Fibroblast of the aortic adventitia (primary cell): ENCODE results near the gene NOS1. TPM values are rescaled to one million over a fixed set of nuclear protein-coding genes. Genes with fewer than 3 reads are reported as not detected.

Experiments used
- DNase-seq: peaks from one replicate; pipeline ENCODE4 v3.0.0-alpha.2; 2010; ENCODE audit warnings: low read depth
- H3K4me3 ChIP-seq: 2 replicates; pipeline ENCODE4 v1.5.1; 2011; ENCODE audit warnings: low read depth, mild to moderate bottlenecking, control low read depth, low read length, moderate library complexity
- total RNA-seq: library from RNA; depleted of rRNA; stranded (reverse); fragments of >200 nt; gene quantifications from 2 replicates; pipeline ENCODE4 v1.2.3, GENCODE V29; 2012; ENCODE audit warnings: low replicate concordance
- TF ChIP-seq, protein P1 (sequence below): IDR thresholded peaks from 2 replicates; pipeline ENCODE4 v1.5.1; 2011; ENCODE audit warnings: mild to moderate bottlenecking, low read length, control low read depth, inconsistent platforms; ENCODE audit not compliant: insufficient read depth

NOS1 gene
- total RNA-seq, 1 donor, result not detected

DNA sequence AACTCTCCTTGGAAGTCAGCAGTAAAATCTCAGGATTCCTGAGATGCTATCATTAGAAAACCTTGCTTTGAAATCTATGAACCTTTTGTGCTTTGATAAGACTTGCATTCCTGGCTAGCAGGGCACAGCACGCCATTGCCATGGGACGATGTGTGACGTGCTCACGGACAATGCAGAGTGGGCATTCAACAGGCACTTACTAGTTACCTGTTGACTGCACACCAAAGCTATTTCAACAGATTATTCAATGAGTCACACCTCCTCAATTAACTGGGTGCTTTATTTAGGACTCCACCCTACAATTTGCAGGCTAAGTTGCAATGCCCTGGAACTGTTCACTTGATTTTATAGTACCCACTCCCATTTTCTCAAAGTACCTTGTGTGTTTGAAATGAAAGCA lies 11.3 kb downstream of the NOS1 start:
- no peak for DNase-seq
- TF ChIP-seq, protein P1, sequence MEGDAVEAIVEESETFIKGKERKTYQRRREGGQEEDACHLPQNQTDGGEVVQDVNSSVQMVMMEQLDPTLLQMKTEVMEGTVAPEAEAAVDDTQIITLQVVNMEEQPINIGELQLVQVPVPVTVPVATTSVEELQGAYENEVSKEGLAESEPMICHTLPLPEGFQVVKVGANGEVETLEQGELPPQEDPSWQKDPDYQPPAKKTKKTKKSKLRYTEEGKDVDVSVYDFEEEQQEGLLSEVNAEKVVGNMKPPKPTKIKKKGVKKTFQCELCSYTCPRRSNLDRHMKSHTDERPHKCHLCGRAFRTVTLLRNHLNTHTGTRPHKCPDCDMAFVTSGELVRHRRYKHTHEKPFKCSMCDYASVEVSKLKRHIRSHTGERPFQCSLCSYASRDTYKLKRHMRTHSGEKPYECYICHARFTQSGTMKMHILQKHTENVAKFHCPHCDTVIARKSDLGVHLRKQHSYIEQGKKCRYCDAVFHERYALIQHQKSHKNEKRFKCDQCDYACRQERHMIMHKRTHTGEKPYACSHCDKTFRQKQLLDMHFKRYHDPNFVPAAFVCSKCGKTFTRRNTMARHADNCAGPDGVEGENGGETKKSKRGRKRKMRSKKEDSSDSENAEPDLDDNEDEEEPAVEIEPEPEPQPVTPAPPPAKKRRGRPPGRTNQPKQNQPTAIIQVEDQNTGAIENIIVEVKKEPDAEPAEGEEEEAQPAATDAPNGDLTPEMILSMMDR, result no peak

DNA sequence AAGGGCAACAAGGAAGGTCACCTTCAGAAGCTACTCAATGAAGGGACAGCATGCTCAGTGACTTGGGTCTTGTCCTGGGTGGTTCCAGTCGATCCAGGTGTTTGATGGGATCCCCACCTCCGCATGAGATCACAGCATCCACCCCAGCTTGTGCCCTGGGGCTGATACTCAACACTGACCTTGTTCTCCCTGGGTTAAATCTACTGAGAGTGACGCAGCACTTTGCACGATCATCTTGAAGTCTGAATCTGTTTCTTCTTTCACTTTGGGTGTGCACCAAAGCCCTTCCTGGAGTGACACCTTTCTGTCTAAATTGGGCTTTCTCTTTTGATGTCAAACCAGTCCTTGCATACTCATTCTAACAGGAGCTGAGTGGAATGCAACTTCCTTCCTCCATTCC lies 13.8 kb downstream of the NOS1 start:
- no peak for DNase-seq

More for the DNA sequence above, 11.3 kb downstream of the NOS1 start:
- H3K4me3 ChIP-seq, result no peak overlapping the region

DNA sequence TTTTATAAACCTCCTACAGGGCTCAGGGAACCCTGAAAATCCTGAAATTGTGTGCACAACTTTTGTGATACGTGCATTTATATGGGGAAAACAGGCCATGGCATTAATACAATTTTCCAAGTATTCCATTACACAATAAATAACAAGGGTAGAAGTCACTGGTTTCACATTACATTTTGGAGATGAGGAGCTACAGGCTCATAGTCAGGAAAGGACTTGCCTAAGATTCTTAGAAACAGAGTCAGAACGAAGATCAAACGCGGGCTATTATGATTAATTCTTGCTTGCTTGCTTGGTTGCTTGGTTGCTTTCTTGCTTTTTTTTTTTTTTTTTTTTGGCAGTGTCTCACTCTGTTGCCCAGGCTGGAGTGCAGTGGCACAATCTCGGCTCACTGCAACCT lies 16.7 kb downstream of the NOS1 start:
- H3K4me3 ChIP-seq, result no peak overlapping the region
- TF ChIP-seq, protein P1, result no peak
- no peak for DNase-seq

More for the DNA sequence above, 13.8 kb downstream of the NOS1 start:
- TF ChIP-seq, protein P1, result no peak
- H3K4me3 ChIP-seq, result no peak overlapping the region

DNA sequence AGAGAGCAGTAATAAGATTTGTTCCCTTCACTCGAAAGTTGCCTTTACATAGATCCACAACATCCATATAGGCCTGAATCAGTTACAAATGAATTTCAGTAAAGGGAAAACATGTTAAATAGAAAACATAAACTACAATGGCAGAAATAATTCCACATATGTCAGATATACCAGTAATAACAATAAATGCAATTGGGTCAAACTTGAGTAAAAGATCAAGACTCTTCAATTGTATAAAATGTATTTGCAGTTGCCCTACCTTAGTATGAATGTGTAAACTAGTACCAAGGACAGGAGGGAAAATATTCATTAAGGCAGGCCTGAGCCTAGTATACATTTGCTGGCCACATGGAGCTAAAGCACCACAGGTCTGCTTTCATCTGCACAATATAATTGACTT lies 17.6 kb downstream of the NOS1 start:
- H3K4me3 ChIP-seq, result no peak overlapping the region
- TF ChIP-seq, protein P1, result no peak
- no peak for DNase-seq

DNA sequence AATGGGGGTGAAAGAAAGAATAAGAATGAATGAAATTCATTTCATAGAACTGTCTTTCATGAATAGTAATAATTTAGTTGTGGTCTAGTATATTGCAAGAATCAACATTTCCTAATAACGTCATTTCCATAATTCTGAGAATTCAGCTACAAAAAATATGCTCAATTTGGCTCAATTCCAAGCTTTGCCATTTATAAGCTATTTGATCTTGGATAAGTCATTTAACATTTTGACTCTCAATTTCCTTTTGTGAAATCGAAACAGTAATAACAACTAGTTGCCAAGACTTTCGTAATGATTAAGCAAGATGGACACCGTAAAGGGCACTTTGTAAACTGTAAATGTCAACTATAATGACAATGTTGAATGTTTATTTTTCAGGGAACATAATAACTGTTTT lies 18.1 kb downstream of the NOS1 start:
- TF ChIP-seq, protein P1, result no peak
- DNase-seq, result no peak
- no peak overlapping the region for H3K4me3 ChIP-seq

DNA sequence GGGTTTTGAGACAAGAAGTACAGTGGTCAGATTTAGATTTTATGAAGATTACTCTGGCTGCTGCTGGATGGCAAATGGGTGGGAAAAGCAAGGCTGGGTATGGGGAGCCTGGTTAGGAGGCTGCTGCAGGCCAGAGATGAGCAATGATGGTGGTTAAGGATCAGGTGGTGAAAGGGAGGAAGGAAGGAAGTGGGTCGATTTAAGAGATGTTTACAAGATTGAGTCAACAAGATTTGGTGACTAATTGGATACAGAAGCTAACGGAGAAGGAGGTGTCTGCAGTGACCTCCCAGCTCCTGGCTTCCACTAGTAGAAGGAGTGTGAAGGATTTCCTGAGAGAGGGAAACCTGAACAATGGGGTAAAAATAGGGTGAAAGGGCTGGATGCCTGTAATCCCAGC lies 18.7 kb downstream of the NOS1 start:
- no peak overlapping the region for H3K4me3 ChIP-seq
- no peak for DNase-seq
- TF ChIP-seq, protein P1, result no peak

DNA sequence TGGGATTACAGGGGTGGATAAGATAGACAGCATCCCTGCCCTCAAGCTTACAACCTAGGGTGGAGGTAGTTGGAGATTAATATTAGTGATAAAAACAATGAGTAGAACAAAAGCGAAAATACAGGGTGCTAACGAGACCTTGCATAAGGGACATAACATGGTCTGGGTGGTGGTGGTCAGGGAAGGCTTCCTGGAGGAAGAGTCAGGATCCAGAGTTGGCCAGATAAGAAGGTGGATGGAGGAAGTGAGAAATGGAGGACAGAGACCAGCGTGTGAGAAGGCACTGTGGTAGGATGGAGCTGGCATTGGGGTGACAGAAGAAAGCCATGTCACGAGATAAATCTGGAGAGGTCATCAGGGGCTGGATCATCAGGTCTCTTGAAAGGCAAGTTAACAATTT lies 19.2 kb downstream of the NOS1 start:
- TF ChIP-seq, protein P1, result no peak
- no peak for DNase-seq
- no peak overlapping the region for H3K4me3 ChIP-seq
